GM19238 (cell line): ENCODE results near the gene SUGCT.
"Not testable (repeated sequence)": the region's sequence is repeated elsewhere in the genome, so short reads cannot be mapped to it uniquely, and the experiment has no call there.

Experiments used
- DNase-seq: peaks from one replicate; pipeline ENCODE4 v3.0.0; 2011; ENCODE audit warnings: low spot score; ENCODE audit not compliant: insufficient read length

The SUGCT gene

DNA sequence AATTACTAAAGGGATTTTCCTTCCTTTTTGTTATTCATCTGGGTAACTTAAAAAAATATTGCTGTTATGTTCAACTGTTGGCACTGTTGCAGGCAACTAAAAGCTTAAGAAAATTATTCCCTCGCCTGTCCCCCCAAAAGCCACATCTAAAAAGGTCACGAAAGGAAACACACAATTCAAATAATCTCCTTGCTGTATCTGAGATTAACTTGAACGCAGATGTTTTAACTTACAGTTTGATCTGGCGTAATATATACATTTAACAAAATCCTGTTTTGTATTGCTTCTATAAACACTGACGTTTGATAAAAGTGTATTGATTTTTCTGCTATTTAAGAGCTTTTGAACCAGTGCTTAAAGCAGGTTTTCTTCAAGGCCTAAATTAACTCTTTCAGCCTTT, 432.1 kb downstream of the SUGCT start:
- no peak for DNase-seq

DNA sequence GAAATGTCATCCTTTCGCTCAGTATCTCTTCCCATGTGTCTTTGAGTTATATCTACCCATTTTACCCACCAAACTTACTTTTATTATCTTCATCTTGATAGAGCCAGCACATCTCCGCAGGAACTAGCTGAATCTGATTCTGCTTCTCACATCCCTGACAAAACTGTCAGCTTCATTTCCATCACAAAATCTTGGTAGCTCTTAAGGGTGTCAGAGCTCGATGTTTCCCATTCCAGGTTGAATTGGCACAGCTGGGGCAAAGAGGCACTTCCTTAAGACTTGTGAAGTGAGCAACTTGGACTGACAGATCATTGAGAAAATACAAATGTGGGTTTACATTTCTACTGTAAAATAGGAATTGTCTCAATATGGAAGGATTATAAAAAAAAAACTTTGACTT, 434.5 kb downstream of the SUGCT start:
- no peak for DNase-seq

DNA sequence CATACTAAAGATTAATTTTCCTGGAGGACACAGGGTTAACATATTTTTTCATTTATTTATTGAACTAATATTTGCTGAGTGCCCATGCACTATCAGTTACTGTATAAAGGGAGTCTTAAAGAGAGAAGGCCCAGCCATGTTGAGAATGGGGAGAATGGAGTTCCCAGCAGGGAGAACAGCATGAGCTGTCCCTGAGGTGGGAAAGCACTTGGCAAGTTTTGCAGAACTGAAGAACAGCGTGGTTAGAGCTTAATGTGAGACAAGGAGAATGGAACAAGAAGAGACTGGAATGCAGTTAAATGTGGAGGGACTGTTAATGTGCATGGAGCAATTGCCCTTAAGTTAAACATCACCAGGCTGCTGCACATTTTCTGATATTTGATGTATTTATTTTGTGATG, 435.4 kb downstream of the SUGCT start:
- no peak for DNase-seq

DNA sequence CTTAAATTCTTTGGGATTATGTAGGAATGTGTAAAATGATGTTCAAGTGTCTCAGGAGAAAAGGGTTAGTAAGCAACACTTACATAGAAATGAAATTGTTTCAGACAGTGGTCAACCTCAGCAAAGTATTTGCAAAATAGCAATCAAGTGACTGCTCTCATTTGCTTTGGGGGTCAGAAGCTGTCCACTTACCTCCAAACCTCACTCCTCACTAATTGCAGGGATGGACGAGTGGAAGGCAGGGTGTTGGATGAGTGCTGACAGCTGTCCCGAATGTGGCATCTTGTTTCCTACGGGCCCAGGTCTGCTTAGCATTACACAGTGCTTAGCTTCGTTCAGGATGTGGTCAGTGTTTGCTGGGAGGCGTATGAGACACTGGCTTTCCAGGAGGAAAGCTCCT, 437.0 kb downstream of the SUGCT start:
- DNase-seq: no peak

DNA sequence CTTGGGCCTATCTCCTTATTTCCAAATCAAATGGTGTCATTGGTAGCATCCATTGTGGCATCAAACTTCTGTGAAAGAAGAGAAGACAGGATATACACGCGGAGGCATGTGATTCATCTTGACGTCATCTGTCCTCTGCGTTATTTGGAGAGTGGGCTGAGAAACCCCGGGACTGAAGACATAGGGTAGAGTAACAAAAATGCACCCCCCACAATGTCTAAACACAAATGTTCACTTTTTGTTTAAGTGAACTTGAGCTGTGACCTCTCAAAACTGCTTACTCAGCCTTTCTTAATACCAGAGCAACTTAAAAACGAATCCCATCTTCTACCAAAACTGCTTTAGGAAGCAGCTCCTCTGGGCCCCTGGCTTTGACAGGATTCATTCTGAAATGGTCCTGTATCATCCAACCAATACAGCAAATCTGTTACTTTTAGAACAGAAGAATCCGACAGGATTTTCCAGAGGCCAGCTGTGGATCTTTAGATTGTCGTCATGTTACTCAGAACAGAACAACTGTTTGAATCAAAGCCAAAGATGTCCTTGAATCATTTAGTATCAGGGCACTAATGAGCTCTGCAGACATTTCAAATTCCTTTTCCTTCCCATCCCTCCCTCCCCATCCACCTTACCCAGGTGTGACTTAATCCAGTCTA, 438.1 kb downstream of the SUGCT start:
- no peak for DNase-seq

DNA sequence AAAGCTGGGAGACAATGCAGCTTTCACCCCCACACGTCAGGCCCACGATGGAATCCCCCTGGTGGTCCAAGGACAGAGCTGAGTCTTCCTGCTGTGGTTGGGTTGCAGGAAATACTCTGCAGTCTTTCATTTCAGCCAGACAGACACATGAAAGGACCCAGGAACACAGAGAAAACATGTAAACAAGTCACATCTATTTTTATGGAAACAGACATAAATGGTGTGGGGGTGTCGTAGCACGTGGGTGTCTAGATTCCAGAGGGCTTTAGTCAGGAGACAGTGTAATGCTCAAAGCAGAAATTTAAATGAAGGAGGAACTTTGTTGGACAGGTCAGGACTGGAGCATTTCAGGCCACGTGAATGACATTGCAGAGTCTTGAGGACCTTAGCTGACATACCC, 444.6 kb downstream of the SUGCT start:
- DNase-seq: no peak

DNA sequence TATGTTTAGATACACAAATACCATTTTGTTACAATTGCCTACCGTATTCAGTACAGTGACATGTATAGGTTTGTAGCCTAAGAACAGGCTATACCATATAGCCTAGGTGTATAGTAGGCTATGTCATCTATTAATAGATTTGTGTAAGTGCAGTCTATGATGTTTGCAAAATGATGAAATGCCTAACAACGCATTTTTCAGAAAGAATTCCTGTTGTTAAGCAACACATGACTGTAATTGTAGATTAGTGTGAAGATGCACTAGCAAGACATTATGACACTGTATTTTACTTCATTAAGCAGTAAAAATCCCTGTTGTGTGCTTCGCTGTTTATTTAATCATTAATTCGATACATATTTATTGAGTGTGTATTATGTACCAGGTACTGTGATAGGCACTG, 446.0 kb downstream of the SUGCT start:
- DNase-seq: no peak

DNA sequence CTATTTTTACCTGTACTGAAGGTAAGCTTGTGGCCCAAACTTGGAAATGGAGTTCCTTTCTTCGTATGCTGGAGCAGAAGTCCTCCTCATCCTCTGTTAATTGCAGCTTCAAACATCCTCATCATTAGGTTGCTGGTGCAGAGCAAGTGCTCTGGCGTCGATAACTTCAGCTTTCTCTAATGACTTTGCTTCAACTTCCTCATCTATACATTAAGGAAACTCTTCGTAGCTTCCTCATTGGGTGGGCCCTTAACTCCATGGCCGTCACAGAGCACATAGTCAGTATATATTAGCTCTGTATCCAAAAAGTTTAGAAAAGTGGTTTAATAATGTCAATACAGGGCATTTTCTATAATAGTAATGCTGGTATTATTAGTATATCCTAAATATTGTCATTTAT, 447.7 kb downstream of the SUGCT start:
- no peak for DNase-seq

DNA sequence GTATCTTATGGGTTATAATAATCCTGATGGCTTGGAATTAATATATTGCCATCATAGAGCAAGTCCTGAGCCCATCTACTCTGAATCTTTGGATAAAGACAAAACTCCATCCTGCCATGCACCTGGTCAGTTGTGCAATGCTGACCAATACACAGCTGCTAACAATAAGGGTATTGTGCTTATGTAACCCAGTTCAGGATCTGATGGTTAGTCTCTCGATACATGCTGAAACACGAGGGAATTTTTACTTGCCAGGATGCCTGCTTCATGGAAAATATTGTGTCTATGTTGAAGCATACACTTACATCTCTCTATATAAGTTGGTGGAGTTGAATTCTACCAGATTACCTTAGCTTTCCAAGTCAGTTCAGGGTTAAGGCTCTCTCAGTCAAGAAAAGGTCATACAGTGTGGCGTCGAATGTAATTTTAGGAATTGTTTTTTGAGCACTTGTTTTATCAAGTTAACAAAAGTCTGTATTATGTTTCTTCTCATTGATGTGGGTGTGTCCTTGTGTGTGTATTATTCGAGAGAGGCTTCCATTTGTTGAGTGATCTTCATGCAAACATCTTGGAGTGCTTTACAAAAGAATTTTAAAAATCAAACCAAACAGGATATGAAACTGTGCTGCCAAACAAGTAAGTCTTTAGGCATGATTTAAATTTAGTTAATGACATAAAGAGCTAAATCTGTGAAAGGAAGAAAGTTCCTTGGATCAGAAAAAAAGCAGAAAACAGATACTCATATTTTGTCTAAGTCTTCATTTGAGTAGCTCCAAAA, 449.1 kb downstream of the SUGCT start:
- no peak for DNase-seq

DNA sequence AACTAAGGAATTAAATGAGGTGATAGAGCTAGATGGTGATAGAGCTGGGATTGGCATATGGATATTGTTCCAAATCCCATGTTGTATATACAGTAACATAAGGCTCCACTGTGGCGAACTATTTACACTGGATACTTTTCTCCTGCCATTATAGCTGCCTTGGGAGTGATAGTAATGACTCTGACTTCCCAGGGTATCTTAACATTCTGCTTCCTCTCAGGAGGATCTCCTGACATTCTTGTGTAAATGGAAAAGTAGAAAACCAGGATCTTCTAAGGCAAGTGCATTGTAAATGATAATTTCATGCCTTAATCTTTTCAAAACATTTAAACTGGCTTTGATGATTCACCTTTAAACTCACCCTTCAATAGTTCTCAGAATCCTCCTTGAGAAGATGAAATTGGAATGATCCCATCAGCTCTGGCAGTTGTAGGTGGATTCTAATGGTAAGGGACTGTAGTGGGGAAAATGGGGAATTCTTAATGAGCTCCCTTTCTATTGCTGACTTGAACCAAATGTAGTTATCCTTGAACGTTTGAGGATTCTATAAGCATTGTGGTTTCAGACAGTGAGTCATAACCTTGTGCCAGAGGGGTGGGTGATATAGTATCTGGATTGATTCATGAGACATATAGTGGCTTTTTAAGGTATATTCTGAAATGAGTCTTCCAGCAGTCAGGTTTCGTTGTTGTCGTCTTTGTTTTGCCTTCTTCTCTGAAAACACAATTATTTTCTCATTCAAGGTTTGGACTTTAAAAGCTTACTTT, 450.0 kb downstream of the SUGCT start:
- DNase-seq: no peak

DNA sequence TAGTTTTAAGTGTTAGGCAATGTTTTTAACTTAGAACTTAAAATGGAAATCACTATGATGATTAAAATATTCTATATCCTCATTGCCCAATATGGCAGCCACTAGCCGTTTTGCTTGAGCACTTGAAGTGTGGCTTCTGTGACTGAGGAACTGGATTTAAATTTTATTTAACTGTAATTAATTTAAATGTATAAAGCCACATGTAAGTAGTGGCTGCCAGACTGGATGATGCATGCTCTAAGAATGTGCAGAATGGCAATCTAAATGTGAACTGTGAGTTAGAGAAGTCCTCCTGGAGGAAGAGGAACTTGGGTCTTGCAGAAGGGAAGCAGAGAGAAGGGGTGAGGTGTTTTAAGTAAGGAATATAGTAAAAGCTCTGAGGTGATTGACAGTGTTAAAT, 451.4 kb downstream of the SUGCT start:
- no peak for DNase-seq

DNA sequence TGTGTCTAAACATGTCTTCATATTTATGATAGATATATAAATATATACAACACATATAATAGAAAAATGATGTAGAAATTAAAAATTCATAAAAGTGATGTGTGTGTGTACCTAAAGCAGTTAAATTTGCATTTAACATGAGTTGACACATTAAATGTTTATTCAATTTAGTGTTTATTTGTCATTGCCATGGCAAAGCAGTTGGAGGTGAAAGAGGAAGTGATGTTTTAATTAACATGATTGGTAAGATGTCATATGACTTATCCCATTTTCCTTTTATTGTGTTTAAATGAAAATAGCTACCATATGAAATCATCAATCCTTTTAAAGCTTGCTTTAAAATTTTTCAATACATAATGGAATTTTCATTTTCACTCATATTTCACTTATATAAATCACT, 452.6 kb downstream of the SUGCT start:
- no peak for DNase-seq

DNA sequence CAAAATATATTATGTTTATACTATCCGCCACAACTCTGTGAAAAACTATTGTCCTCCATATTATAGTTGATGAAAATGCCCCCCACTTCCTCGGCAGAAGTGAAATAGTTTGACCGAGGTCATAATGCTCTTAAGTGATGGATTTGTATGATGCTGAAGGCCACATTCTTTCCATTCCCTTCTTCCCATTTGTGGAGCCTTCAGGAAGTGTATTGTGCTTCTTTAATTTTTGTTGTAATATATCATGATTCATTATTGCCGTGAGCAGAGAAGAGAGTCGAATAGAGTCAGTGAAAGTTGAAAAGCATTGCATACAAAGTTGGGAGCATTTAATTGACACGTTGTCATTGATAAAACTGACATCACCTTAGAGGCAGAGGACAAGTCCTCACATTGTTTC, 460.3 kb downstream of the SUGCT start:
- no peak for DNase-seq

DNA sequence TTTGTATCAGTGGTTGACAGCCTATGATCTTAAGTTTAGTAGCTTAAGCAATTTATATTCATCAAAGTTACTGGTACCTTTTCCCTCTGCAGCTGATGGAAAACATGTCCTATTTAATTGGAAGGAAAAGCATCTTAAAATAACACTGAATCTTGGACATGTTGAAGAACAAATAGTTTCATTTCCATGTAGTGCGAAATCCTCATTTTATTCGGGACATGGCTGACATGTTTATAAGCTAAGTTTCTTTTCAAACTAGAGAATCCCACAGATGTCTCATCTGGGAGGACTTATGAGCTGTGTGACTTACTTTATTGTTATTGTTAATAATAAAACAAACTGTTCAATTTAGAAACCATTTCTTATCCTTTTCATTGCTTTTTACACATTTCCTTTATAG, 461.0 kb downstream of the SUGCT start:
- DNase-seq: no peak

DNA sequence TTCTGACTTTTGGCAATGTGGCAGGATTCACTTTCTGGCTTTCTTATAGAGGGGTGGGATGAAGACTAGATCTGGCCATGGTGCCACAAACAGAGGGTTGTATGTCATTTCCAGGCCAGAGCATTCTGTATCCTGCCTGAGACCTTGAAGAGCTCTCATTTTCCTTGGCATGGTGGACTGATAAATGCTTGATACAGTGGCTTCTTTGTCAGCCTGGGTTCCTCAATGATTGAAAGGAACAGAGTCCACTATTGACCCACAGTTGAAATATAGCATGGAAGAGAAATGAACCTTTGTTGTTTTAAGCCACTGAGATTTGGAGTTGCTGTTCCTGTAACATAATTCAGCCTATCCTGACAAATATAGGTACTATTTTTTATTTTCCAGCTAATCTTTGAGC, 462.7 kb downstream of the SUGCT start:
- no peak for DNase-seq

DNA sequence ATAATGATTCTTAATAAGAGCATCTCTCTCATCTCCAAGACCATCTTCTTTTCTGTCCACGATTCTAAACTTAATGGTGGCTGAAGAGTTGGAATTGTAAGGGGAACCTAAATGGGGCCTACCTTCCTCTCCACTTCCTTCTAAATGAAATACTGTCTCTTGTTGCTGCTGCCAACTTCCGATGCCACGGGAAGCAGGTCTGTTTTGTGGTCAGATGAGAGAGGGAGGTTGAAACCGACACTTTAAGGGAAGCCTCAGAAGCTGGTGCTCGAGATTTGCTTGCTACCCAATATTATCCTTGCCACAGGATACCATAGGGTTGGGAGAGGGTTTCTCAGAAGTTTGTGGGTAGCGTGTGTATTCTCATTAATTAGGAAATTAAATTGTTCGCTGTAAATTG, 464.1 kb downstream of the SUGCT start:
- DNase-seq: no peak

DNA sequence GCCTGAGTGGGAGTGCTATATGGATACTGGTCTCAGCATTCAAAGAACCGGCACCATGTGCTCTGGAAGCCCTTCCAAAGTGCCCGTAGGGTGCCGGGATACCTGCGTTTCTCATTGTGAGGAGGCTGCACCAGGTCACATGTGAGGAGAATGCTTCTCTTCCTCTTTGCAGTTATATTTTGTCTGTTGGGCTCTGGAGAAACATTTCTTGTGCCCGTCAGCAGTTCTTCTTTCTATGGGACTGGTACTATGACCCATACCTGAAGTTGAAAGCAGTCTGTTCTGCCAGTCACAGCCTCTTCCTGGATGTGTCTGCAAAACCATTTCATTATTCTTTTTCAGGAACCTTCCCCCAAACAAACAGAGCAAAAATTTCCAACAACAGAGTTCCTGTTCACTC, 465.0 kb downstream of the SUGCT start:
- no peak for DNase-seq

DNA sequence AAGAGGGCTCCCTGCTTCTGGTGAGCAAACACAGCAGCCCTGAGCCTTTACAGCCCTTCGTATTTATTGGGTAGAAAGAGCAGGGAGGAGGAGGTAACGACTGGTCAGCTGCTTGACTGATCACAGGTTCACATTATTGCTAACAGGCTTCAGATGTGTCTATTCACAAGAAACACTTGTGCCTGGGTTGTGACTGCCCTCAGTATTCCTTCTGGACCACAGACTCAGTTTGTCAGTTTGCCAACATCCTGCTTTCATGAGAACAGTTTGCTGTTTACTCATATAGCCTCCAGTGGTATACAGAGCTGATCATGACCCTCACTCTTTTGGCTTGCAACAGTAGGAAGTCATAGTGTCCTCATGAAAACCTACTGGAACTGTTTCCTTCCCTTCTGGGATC, 467.5 kb downstream of the SUGCT start:
- DNase-seq: not testable (repeated sequence)

DNA sequence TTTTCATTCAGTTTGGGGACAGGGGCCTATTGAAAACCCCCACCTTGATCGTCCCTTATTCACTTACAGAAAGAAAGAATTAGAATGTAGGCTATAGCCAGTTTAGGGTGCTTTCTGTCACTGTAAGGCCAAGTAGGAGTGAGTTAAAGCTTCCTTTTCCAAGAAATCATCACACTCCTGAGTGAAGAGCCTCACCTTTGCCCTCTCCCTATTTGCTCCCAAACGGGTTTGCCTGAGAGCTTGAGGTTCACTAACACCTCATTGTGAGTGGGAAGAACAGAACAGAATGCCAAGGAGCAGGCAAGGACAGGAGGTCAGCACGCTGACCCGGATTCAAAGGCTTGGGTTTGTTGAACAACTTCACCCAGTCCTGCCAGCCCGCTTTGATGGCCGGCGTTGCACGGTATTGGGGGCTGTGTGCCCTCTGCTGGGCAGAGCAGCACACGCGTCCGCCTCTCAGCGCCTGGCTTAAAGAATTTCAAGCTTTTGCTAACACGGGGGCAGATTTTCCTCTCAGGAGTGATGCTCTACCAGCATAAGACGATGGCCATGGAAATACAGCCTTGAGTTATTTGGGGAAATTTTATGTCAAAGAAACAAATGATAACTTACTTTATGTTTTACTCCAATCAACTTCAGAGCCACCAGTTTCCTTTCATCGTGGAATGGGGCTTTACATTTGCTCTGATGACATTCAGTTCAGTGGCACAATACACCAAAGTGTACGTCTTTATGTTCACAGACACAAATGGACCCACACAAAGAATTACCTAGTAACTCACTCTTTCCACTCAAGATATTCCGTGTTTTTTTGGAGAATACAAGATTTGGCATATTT, 470.0 kb downstream of the SUGCT start:
- DNase-seq: peak; percentile 16

DNA sequence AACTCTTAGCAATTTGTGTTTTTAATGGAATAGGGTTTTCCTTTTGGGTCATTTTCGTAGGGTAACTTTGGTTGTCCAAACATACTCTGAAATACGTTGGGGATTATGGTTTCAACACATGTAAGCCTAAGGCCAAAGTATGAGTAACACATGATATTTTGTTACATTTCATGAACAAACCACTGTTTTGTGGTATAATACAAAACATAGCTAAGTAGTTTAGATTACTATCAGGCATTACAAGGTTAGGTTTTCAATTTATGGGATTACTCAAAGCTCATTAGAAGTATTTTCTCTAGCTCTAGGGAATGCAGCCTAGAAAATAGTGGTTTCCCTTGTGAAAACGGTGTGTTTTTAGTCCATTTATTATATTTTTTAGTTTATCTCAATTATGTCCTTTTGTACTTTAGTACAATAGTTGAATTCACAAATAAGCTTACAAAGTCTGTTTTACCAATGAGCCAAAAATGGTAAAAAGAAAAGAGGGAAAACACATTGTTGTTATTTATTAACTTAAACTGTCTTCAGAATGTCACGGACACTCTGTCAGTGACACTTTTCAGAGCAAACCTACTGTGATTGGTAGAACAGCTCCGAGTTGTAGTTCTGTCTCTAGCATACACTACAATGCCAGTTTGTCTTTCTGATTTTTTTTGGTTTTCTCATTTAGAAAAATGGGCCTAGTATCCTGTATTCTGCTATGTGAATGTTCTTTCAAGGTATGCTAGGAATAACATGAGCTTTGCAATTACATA, 473.7 kb downstream of the SUGCT start:
- no peak for DNase-seq

DNA sequence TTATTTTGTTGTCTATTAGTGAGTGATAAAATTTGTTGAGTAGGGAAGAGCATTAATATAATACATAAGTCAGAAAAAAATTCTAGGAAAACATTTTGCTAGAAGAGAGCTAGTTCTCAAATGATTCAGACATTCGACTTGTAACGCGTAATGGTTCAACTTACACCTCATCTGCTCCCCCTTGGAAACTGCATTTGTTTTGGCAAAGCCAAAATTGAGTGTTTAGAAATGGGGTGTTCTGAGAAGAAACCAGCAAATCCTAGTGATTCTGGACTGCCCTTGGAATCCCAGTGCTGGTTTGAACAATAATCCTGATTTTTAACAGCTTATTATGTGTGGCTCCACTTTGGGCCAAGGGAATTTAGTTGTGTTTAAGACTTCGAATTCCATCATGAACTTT, 475.7 kb downstream of the SUGCT start:
- DNase-seq: no peak
